ENCODE results near the gene ROR2. TPM values are rescaled to one million over a fixed set of nuclear protein-coding genes. Genes with fewer than 3 reads are reported as not detected.

Gene ROR2
- total and polyA plus RNA-seq, 2 of the 13 experiments (the other 11 are each of a cell fraction or from before 2014, with no cell fraction given) = not detected

DNA sequence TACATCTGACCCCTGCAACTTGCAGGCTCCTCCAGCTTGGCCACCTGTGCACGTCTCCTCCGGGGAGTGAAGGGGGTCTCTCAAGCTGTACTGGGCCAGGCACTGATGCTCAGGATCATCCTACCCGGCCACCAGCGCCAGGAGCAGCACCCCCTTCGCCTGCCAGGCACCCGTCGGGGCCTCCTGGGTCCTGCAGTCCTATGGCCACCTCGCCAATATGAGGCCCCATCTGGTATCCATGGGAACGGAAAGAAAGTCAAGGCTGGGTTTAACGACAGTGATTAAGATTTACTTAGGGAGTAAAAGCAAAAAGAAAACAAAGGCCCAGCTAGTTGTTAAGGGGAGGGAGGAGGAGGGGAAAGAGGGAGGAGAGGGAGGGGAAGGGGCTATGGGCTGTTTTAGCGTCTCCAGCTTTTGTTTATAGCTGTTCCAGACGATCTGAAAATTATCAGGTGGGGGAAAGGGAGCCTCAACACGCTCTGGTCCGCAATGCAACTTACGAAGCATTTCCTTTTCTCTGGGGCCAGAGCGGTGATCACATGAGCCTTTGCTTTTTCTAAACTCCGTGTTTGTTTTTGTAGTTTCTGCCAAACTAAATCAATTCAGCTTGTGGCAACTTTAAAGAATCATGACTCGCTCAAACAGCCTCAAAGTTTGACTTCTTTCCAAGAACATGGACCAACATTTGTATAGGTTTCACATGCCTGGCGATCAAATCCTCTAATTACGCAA lies 132.4 kb downstream of the ROR2 start:
- intact Hi-C loops (cut with micrococcal nuclease; ENCODE audit: unreplicated experiment) = no loop called here
- Histone ChIP-seq H3K9ac (ENCODE audit: insufficient read depth, low read depth, low read length) (no peak overlapping the region), H3K36me3 (replicated peaks in 1 of 2; ENCODE audit: control insufficient read depth in 1 of 2, insufficient read depth in 2 of 2, low read length in 2 of 2) (no peaks in the 10 kb centered on the region), H2AFZ (ENCODE audit: low read length) (no peak overlapping the region), H3K9me3 (ENCODE audit: low read length) (no peaks in the 10 kb centered on the region), H3K4me2 (ENCODE audit: low read depth, low read length) (no peak overlapping the region), H3K79me2 (ENCODE audit: insufficient read depth, low read length) (no peaks in the 10 kb centered on the region), H4K20me1 (ENCODE audit: insufficient read depth, low read length) (no peaks in the 10 kb centered on the region), H3K4me3 (replicated peaks in 1 of 3; ENCODE audit: insufficient read depth in 1 of 3, low read depth in 2 of 3, low read length in 3 of 3) (no peak overlapping the region), H3K4me1 (ENCODE audit: insufficient read depth, low read length) (no peaks in the 10 kb centered on the region), H3K27ac (ENCODE audit: extremely low read length, insufficient read depth, low read length) (no peak overlapping the region), H3K27me3 (ENCODE audit: control insufficient read depth in 1 of 2, insufficient read depth in 2 of 2, low read length in 2 of 2) (peaks cover 5 to 42% of the 10 kb centered on the region in 2 experiments; a peak in 4 of 5 replicates)
- 6% methylated on average over 18 of the region's 20 CpGs for WGBS (ENCODE audit: low lambda C conversion rate)
- BruUV-seq (replicated peaks) = no TSS peak
- no peak for FAIRE-seq
- no peak for ATAC-seq
- DNase-seq (ENCODE audit: low spot score) = no peak
- CTCF ChIA-PET (ENCODE audit: low intra/inter-chr PET ratio, low total read pairs) = no interaction called here
- POLR2A ChIA-PET = no interaction called here
- TF ChIP-seq ZNF30 (CRISPR knock-in tag; IDR thresholded peaks at IDR 0.05) = no peak
- TF ChIP-seq ZNF709 (CRISPR knock-in tag; IDR thresholded peaks at IDR 0.05) = no peak
- no peak for TF ChIP-seq KLF6 (CRISPR knock-in tag; IDR thresholded peaks at IDR 0.05)
- TF ChIP-seq KAT2B (IDR thresholded peaks at IDR 0.05; ENCODE audit: borderline replicate concordance, low read depth, low read length) = no peak
- TF ChIP-seq CBX1 (IDR thresholded peaks at IDR 0.05; ENCODE audit: low read depth) = no peak
- no peak for TF ChIP-seq ZNF577 (CRISPR knock-in tag; IDR thresholded peaks at IDR 0.05; ENCODE audit: borderline replicate concordance, low read depth)
- no peak for TF ChIP-seq ZFP82 (CRISPR knock-in tag; IDR thresholded peaks at IDR 0.05; ENCODE audit: borderline replicate concordance)
- no peak for TF ChIP-seq KDM6A (CRISPR knock-in tag; IDR thresholded peaks at IDR 0.05; ENCODE audit: low read depth)
- TF ChIP-seq ZBTB1 (CRISPR knock-in tag; IDR thresholded peaks at IDR 0.05; ENCODE audit: borderline replicate concordance) = no peak
- TF ChIP-seq, protein P1, sequence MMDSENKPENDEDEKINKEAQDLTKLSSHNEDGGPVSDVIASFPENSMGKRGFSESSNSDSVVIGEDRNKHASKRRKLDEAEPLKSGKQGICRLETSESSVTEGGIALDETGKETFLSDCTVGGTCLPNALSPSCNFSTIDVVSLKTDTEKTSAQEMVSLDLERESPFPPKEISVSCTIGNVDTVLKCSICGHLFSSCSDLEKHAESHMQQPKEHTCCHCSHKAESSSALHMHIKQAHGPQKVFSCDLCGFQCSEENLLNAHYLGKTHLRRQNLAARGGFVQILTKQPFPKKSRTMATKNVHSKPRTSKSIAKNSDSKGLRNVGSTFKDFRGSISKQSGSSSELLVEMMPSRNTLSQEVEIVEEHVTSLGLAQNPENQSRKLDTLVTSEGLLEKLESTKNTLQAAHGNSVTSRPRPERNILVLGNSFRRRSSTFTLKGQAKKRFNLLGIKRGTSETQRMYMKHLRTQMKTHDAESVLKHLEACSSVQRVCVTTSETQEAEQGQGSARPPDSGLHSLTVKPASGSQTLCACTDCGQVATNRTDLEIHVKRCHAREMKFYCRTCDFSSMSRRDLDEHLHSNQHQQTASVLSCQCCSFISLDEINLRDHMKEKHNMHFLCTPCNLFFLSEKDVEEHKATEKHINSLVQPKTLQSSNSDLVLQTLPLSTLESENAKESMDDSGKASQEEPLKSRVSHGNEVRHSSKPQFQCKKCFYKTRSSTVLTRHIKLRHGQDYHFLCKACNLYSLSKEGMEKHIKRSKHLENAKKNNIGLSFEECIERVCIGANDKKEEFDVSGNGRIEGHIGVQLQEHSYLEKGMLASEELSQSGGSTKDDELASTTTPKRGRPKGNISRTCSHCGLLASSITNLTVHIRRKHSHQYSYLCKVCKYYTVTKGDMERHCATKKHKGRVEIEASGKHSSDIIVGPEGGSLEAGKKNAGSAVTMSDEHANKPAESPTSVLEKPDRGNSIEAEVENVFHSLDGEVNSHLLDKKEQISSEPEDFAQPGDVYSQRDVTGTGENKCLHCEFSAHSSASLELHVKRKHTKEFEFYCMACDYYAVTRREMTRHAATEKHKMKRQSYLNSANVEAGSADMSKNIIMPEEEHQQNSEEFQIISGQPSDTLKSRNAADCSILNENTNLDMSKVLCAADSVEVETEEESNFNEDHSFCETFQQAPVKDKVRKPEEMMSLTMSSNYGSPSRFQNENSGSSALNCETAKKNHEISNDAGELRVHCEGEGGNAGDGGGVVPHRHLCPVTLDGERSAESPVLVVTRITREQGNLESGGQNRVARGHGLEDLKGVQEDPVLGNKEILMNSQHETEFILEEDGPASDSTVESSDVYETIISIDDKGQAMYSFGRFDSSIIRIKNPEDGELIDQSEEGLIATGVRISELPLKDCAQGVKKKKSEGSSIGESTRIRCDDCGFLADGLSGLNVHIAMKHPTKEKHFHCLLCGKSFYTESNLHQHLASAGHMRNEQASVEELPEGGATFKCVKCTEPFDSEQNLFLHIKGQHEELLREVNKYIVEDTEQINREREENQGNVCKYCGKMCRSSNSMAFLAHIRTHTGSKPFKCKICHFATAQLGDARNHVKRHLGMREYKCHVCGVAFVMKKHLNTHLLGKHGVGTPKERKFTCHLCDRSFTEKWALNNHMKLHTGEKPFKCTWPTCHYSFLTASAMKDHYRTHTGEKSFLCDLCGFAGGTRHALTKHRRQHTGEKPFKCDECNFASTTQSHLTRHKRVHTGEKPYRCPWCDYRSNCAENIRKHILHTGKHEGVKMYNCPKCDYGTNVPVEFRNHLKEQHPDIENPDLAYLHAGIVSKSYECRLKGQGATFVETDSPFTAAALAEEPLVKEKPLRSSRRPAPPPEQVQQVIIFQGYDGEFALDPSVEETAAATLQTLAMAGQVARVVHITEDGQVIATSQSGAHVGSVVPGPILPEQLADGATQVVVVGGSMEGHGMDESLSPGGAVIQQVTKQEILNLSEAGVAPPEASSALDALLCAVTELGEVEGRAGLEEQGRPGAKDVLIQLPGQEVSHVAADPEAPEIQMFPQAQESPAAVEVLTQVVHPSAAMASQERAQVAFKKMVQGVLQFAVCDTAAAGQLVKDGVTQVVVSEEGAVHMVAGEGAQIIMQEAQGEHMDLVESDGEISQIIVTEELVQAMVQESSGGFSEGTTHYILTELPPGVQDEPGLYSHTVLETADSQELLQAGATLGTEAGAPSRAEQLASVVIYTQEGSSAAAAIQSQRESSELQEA (CRISPR knock-in tag; IDR thresholded peaks at IDR 0.05; ENCODE audit: not compliant biosample characterization) = no peak
- TF ChIP-seq, protein P2, sequence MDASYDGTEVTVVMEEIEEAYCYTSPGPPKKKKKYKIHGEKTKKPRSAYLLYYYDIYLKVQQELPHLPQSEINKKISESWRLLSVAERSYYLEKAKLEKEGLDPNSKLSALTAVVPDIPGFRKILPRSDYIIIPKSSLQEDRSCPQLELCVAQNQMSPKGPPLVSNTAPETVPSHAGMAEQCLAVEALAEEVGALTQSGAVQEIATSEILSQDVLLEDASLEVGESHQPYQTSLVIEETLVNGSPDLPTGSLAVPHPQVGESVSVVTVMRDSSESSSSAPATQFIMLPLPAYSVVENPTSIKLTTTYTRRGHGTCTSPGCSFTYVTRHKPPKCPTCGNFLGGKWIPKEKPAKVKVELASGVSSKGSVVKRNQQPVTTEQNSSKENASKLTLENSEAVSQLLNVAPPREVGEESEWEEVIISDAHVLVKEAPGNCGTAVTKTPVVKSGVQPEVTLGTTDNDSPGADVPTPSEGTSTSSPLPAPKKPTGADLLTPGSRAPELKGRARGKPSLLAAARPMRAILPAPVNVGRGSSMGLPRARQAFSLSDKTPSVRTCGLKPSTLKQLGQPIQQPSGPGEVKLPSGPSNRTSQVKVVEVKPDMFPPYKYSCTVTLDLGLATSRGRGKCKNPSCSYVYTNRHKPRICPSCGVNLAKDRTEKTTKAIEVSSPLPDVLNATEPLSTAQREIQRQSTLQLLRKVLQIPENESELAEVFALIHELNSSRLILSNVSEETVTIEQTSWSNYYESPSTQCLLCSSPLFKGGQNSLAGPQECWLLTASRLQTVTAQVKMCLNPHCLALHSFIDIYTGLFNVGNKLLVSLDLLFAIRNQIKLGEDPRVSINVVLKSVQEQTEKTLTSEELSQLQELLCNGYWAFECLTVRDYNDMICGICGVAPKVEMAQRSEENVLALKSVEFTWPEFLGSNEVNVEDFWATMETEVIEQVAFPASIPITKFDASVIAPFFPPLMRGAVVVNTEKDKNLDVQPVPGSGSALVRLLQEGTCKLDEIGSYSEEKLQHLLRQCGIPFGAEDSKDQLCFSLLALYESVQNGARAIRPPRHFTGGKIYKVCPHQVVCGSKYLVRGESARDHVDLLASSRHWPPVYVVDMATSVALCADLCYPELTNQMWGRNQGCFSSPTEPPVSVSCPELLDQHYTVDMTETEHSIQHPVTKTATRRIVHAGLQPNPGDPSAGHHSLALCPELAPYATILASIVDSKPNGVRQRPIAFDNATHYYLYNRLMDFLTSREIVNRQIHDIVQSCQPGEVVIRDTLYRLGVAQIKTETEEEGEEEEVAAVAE (CRISPR knock-in tag; IDR thresholded peaks at IDR 0.05; ENCODE audit: borderline replicate concordance) = no peak
- in situ Hi-C loops (cut with HindIII; ENCODE audit: extremely low pct_ligation_motif_present, low pct_unique_long_range_greater_than_20kb) = no loop called here
